ENCODE measurements around the gene MMP7.

Gene MMP7, protein sequence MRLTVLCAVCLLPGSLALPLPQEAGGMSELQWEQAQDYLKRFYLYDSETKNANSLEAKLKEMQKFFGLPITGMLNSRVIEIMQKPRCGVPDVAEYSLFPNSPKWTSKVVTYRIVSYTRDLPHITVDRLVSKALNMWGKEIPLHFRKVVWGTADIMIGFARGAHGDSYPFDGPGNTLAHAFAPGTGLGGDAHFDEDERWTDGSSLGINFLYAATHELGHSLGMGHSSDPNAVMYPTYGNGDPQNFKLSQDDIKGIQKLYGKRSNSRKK

DNA sequence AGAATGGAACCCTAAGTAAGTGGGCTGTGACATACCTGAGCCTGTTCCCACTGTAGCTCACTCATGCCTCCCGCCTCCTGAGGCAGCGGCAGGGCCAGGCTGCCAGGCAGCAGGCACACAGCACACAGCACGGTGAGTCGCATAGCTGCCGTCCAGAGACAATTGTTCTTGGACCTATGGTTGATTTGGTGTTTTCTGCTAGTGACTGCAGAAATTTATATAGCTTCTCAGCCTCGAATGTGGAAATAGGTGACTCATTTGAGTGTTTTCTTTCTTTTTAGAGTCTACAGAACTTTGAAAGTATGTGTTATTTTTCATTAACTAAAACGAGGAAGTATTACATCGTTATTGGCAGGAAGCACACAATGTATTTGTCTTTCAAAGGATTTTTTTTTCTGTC is at the start of gene MMP7:
Gene MMP7, minus strand, starts transcription at position 190 of the 400 bp plus-strand sequence. Its CDS starts 47 bp downstream, at position 143.
- no peak for DNase-seq

DNA sequence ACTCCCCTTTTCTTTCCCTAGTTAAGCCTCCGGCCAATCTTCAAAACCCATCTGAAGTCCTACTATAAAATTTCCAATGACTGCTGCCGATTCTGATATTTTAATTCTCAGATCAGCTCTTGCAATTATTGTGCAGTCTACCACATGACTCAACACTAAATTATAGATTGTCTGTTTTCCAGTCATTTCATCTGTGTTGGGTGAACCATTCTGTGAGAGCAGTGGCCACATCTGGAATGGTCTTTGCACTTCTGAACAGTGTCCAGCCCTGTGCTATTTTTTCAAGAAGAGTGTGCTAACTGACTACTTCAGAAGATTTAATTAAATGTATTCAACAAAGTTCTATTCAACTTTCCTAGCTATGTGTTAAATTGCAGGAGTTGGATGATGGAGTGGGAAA is 47.2 kb upstream of the MMP7 start:
- no peak for DNase-seq

DNA sequence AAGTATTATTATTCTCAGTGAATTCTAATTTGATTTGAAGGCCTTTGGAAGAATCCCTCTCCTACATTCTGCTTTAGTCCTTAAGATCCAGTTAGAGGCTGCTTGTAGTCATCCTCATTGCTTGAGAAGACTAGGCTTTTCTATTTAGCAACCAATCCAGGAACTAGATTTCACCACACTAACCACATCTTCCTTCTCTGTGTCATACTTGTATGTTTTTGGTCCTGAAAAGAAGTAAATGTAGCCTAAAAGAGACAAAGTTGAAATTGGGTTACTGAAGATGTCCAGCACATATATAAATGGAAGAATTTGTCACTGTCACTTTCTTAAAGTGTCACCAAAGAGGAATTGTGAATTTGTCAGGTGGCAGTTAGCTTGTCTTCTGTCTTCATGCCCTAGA is 46.6 kb upstream of the MMP7 start:
- peak; percentile 54 for DNase-seq

DNA sequence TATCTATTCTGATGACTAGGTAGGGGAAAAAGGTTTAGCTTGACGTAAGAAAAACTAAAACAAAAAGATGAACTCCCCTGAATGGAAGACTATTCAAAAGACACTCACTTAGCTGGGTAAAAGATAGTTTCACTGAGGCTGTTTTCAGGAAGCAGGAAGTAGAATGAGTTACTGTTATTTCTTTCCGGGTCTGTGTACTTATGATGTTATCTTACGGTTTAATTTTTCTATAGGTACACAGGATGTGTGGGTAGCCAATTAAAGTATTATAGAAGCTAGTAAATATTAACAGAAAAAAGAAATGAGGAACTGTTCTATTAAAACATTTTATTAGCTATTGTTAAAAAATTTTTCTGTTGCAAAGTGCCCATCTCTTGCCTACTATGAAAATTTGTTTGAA is 45.8 kb upstream of the MMP7 start:
- no peak for DNase-seq

DNA sequence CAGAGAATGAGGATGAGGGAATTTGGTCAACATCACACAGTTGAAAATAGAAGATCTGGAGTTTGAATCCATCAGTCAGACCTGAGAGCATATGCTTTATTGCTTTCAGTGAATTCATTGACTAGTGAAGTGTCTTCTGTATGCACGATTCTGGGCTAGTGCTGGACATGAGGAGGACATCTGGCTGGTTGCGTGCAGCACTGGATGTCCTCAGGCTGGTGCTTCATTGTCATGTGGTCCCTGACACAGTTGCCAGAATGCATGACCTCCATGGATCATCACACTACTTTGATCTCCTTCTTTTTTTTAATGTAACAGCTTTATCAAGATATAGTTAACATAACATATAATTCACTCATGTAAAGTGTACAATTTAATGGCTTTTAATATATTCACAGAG is 44.5 kb upstream of the MMP7 start:
- DNase-seq, result no peak

DNA sequence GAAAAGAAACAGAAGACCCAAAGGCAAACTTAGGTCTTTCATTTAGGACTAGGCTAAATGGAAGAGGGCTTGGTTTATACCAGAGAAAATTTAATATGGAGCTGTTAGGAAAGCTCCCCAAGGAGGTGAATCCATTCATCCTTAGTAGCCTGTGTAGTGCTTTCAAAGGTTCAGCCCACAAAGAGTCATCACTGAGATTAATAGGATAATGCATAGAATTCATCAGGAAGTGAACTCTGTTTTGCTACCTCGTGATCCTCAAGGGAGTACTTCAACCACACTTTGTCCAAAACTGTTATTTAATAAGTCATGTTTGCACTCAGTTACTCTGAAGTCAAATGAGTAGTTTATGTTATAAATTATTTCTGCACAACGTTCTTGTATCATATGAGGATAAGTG is 43.3 kb upstream of the MMP7 start:
- no peak for DNase-seq

DNA sequence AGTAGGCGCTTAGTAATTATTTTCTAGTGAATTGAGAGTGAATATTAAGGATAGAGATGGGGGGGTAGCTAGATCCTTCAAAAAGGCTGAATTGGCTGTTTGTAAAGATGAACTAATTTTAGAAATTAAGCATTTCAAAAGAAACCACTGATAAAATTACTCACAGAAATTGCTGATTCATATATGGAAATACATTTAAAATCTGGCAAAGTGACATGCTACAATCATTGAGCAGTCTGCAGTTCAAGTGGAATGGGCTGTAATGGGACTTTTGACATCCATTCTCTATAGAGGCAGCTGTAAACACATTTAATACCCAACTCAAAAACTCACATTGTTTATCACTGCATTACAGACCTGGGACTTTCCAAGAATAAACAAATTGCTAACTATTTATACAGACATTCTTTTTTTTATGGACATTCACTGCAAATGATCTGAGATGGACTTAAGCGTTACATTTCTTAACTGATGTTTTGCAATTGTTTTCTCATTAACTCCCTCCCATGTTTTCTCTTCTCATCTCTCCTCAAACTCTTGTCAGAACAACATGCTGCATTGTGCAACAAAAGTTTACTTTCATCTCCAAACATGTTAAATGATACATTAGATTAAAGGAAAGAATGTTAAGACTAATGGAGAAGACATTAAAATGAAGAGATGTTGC is 42.1 kb upstream of the MMP7 start:
- no peak for DNase-seq

DNA sequence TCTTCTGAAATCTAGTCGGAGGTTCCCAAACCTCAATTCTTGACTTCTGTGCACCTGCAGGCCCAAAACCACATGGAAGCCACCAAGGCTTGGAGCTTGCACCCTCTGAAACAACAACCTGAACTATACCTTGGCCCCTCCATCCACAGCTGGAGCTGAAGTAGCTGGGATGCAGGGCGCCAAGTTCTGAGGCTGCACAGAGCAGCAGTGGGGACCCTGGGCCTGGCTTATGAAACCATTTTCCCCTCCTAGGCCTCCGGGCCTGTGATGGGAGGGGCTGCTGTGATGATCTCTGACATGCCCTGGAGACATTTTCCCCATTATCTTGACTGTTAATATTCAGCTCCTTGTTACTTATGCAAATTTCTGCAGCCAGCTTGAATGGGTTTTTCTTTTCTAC is 38.3 kb upstream of the MMP7 start:
- DNase-seq, result no peak

DNA sequence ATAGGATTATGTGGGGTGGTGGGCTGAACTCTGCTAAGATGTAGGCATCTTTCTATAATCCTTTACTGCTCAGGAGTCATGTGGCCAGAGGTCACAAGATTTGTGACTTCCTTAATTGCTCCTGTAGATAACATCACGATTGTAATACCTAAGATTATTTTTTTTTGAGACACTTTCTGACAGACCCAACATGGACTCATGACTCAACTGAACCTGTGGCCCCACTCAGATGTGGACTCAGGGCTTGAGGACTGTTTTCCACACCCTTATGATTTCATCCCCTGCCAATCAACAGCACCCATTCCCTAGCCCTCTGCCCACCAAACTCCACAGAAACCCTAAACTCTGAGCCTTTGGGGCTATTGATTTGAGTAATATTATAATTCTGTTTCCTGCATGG is 35.6 kb upstream of the MMP7 start:
- no peak for DNase-seq

DNA sequence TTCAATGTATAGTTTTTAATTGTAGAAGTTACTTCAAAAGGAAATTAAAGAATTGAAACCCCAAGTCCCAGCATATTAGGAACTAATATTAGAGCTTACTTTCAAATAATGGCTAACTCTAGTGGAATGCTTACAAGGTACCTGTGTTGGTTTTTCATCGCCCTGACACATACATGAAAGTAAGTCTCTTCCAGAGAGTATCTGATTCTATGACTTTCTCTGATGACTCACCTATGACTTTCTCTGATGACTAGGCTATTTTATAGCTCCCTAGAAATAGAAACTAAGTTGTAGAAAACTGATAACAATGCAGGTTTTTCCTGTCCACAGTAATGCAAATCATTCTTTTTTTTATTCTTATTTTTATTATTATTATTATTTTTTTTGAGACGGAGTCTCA is 33.6 kb upstream of the MMP7 start:
- DNase-seq, result peak; percentile 39

DNA sequence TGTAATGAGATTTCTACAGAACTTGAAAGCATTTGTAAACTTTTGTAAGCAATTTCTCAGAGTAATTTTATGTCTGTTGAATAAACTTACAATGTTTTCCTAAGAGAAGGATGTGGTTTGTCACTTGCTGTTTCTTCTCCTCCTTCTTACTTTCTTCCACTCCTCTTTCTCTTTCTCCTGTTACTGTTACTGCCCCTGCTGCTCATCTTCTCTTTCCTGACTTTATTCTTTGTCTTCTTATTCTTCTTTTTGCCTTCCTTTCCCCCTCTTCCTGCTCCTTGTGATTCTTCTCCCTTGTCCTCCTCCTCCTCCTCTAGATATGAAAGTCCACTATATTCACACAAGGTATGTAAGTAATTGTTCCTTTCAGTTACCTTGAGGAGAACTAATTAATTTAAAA is 31.1 kb upstream of the MMP7 start:
- DNase-seq, result no peak

DNA sequence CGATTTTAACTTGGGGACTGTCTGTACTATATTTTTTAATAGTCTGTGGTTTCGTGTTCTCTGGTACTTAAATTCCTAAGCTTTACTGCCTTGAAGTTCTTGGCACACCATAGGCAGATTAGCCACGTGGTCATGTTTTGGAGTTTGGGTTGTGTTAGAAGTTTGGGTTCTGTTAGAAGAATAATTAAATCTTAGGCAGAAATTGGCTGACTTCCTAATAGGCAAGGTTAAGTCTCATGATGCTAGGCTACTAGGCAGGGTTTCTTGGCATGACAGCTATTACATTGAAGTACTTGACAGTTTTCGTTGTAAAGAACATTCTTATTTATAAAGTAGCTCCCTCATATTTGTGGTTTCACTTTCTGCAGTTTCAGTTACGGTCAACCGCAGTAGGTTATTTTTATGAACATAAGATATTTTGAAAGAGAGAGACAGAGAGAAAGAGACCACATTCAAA is 30.0 kb upstream of the MMP7 start:
- DNase-seq, result peak; percentile 64

DNA sequence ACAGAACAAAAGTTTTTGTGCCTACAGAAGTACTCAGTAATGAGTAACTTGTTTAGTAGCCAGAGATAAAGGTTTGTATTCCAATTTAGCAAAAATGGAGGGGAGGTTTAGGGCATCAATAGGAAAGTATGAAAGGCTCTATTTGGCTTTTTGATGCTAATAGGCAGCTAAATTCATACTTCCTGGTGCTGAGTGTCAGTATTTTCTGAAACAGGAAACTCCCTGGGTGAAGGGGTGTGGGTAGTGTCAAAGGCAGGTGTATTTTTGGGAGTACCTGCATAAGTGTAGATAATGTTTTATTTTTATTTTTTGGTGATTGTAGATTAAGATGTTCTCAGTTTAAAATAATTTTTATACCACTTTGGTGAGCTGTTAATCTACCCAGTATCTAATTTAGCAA is 29.3 kb upstream of the MMP7 start:
- DNase-seq, result no peak

DNA sequence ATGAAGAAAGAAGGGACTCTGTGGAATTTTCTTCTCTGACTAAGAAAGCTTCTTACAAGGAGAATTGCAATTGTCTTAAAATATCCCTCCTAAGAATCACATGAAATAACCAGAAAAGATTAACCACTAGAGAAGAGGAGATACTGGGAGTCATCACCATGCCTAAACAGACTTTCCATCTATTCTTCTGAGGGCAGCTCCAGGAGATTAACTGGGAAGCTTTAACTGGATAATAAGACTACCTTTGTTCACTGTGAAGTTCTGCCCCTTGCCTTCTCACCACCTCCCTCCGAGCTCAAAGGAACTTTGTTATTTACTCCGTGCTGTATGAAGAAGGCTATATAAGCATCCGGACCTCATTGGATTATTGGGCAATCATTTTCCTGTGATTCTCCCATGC is 24.5 kb upstream of the MMP7 start:
- DNase-seq, result no peak

DNA sequence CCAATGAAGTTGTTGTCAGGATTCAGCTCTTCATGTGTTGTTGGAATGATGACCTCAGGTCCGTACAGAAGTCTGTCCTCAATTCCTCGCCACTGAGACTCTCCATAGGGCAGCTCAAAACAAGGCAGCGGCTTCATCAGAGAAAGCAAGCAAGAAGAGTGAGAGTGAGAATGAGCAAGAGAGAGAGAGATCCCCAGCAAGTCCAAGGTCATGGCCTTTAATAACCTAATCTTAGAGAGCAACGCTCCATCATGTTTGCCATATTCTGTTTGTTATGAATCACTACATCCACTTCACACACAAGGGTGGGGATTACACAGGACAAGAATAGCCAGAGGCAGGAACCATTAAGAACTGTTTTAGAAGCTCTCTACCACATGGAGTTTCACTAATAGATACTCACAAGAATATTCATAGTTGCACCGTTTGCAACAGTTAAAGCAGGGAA is 23.3 kb upstream of the MMP7 start:
- no peak for DNase-seq

DNA sequence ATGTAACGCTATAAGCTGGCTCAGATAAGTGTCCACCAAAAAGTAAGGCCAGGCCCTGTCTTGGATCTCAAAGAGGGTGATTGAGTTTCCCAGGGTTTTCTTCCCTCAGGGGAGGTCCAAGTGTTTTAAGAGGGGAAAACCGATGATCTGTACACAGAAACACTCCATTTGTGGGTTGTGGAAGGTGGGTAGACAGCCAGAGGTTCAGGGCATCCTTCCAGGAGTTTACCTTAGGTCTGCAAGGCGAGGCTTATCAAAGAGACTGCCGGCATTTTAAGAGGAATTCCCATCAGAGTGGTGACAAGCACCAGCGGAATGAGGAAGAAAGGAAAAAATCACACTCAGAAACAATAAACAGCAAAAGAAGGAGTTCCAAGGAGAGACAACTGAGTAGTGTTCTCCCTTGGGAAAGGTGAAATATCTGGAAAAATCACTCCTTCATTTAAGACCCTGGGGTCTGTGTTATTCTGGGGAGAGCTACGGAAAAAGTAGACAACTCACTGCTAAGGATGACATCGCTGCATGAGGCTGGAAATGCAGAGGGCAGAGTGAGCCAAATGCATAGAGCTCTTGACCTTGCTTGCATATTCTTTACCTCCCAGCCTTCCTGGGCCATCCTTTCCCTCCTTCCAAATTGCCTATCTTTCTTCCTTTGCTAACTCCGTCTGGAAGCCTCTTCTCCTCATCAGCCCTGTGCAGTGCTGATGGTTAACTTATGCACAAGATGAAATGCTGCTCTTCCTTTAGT is 22.1 kb upstream of the MMP7 start:
- DNase-seq, result no peak

DNA sequence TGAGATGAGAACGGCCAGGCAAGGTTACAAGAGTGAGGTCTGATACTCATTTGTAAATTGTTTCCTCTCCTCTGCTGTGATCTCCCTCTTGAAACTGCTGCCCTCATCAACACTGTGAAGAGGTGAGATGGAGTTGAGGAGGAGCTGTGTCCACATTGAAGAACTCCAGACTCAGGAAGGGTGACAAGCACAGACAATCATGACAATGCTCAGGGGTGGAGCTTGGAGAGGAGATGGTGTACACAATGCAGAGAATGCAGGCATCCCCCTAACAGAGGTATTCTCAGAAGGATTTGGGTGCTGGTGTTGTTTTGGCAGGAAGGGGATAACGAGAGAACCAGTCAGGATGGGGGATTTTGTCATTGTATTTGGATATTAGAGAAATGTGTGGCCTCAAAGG is 21.5 kb upstream of the MMP7 start:
- no peak for DNase-seq

DNA sequence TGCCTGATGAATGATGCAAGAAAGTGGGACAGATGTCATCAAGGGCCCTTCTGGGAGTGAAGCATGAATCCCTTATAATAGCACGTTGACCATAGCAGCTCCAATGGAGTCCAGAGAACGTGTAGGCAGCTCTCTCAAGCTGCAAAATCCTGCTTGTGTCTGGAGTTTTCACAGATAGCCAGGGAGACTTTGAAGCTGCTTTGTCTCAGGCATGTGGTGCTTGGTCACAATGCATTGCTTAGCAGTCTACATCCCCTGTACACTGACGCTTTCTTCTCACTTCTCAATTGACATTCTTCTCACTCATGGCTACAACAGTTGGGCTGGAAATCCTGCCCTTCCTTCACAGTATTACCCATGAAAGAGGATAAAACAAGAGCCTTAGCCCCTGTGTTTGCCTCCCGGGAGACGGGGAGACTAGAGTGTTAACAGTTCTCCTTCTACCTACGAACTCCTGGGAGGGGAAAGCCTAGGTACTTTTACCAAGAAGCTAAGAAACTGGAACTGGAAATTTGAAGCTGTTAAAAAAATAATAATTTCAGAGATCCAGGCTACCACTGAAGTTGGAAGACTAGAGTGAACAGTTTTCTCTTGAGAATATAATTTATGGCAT is 20.7 kb upstream of the MMP7 start:
- no peak for DNase-seq

DNA sequence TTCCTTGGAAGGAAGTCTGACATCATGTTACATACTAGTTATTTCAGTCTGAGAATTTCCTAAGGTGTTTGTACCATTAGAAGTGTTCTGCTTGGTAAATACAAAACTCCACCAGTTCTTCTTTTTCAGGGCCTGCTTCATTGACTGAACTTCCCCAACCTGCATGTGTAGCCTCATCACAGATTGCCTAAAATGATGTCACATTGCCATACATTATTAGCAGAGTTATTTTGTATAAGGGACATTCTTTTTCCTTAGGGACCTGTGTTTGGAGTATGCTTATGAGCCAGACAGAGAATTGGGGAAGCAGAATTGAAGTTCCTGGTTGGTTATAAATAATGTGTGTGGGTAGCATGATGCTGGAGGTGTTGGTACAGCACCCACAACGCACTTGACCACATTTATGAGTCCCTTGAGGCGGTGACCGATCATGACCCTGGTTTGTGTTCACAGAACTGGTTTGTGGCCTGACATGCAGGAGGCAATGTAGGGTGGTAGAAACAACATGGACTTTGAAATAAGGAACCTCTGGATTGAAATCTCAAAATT is 16.4 kb upstream of the MMP7 start:
- DNase-seq, result peak; percentile 13

DNA sequence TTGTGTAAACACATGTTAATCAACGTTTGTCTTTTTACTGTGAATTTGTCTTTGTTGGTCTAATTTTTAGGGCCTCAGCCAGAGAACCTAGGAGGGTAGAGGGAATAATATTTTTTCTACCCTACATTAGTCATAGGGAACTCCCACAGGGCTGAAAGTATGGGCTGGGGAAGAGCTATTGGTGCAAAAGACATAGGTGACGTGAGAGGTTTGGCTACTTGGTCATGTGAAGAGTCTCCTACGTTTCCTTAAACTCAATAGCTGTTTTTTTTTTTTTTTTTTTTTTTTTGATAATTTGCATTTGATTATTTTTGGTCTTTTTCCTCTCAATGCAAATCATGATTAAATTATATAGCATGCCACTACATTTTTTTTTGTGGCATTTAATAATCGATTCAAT is 15.9 kb upstream of the MMP7 start:
- no peak for DNase-seq

DNA sequence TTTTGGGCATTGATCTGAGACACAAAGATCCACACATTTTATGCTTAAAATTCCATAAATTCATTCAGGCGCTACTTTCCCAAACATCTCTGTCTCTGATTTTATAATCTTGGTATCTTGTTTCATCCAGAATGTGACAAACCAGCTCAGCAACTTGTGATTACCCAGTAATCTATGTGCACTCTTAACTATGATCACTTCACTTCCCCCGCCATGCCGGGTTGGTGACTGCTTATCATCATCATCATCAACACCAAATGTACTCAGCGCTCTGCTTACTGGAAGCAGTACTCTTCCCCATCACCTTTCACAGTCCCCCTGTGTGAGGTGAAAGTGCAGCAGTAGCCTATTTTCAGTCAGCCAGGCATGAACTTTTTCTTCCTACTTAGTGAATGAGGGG is 15.2 kb upstream of the MMP7 start:
- DNase-seq, result no peak

DNA sequence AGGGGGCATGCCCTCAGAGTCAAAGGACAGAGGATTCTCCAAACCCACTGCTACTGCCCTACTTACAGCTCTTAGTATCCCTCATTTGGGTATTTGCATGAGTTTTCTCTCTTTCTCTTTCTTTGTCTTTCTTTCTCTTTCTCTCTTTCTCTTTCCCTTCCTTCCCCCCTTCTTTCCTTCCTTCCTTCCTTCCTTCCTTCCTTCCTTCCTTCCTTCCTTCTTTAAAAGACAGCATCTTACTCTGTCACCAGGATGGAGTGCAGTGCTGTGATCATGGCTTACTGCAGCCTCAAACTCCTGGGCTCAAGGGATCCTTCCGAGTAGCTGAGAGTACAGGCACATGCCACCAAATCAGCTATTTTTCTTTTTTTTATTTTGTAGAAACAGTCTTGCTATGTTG is 14.0 kb upstream of the MMP7 start:
- DNase-seq, result no peak

DNA sequence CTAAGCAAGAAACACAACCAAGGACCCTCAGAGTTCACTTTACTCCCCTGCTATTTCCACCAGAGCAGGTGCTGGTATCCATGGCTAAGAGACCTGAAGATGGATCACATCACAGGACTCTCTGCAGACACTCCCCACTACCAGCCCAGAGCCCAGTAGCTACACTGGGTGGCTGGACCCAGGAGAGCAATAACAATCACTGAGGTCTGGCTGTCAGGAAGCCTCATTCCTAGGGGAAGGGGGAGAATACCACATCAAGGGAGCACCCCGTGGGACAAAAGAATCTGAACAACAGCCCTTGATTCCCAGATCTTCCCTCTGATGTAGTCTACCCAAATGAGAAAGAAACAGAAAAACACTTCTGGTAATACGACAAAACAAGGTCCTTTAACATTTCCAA is 9.0 kb upstream of the MMP7 start:
- no peak for DNase-seq

Data from hematopoietic multipotent progenitor cell treated with erythropoietin and hydrocortisone succinate and interleukin-3 and kit ligand, for 6 days (in vitro differentiated cells).